ENCODE data around the gene DNAJA2.
A peak's percentile ranks its signal among the peaks of the same experiment; 100 is the strongest.
"Not testable (repeated sequence)": the region's sequence is repeated elsewhere in the genome, so short reads cannot be mapped to it uniquely, and the experiment has no call there.

The DNAJA2 gene

DNA sequence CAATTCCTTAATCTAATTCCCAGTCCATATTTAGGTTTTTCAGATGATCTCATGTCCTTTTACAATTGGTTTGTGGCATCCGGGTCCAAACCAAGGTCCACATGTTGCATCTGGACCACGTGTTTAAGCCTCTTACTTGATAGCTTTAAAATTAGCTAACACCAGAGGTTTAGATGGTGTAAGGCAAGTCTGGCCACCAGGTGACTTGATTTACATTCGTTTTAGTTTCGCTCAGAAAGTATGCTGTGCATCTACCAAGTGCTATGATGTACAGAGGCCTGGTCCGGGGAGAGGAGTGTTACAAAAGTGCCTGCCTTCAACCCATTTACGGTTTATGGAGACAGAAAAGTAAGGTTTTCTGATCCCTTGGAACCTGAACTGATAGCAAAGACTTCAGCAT, 878 bp upstream of the DNAJA2 start:
- DNase-seq, result peak in 1 of 2 experiments; percentile 46

DNA sequence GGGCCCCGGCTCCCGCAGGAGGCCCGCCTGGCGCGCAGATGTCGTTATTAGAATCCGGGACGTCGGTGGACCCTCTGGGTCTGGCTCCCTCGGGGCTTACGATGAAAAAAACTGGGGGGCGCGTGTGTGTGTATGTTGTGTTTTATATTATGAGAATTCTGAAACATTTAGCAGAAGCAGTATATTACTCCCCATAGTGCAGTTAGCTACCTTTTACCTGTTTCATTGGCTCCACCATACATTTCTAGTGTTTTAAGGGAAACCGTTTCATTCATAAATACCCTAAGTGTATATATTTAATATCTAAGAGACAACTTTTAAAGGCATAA, 486 bp upstream of the DNAJA2 start:
- no peak for DNase-seq

DNA sequence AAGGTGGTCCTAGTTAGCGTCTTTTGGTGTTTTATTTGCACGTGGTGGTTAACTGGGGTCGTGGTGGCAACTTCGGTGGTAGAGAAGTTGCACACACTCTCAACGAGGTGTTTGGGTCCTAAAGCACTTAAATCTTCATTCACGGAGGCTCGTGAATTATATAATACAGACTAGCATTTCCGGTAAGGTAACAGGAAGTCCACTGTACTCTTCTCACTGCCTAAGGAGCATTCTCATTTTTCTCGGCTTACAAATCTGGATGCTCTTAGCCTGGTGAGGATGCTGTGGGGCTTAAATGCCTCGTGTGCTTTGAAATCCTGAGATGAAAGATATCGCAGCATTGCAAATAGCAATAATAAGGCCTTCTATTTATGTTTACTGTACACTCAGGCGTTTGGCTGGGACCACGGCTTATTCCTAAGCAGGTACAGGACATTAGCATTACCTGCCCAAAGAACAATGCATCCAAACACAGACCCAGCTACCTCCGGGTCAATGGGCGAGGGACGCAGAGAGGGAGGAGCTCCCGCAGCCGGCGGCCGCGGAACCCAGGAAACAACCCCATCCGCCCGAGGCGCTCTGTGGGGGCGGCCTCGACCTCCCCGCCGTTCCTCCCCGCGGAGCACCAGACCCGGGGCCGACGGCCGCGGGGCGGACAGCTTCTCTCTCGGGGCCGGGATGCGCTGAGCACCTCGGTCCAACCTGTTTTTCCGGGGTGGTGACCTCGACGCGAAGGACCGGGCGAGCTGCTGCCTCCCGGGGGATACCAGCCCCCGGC, 856 bp downstream of the DNAJA2 start:
- peak in 1 of 2 experiments; percentile 33 for DNase-seq

DNA sequence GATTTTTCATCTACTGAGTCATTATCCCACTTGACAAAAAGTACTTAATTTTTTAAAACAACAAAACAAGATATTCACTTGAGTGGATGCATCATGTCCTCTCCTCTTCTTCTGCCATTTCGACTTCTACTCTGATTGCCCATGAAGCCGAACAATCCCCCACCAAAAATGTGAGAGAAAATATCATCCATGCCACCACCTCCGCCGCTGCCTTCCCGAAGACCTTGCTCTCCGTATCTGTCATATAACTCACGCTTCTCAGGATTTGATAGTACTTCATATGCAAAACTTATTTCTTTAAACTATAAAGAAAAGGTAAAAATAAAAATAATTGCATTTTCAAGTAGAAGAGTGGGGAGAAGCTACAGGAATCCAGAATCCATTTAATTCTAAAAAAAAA, 2.2 kb downstream of the DNAJA2 start:
- DNase-seq, result no peak

DNA sequence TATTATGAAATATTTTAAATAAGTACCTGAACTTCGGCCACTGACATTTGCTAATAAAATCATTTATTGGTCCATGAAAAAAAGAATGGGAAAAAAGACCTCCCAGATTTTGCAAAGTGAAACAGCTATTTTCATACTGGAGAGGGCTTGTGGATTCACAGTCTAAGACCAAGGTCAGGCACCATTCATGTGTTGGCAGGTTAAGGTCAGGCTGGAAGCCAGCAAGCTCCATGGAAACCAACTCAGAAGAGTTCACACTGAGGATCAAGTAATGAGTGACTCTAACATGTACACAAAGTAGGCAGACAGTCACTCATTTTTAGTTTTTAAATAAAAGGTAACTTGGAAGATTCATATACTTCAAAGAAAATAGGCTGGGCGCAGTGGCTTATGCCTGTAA, 3.4 kb downstream of the DNAJA2 start:
- no peak for DNase-seq

DNA sequence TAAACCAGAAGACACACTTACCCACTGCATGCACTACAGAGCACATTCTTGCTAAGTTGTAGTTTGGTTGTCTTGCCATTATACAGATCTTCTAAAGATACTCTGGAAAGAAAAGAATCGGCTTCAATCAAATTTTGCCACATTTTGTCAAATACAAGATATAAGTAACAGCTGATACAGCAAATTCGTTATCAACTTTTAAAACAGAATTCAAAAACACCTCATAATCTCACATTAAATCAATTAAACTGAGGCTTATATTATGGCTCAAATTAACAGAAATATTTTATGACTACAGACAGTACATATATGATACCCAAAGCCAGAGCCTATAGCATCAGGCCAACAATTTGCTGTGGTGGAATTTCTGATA, 5.4 kb downstream of the DNAJA2 start:
- DNase-seq, result no peak

DNA sequence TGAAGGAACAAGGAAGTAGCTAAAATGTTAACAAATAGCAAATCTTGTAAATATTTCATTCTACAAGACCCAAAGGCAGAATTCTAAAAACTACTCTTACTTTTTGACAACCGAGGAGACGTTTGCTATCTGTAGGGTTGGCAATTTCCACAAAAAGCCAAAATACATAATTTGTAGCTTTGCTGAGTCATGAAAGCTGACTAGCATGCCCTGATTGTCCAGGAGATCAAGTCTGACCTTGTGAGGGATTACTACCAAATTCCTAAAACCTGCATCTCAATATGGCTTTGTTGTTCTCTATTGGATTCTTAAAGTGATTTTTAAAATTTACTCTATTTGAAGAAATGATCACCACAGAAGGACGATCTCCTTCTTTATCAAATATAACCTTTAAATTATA, 10.8 kb downstream of the DNAJA2 start:
- no peak for DNase-seq

DNA sequence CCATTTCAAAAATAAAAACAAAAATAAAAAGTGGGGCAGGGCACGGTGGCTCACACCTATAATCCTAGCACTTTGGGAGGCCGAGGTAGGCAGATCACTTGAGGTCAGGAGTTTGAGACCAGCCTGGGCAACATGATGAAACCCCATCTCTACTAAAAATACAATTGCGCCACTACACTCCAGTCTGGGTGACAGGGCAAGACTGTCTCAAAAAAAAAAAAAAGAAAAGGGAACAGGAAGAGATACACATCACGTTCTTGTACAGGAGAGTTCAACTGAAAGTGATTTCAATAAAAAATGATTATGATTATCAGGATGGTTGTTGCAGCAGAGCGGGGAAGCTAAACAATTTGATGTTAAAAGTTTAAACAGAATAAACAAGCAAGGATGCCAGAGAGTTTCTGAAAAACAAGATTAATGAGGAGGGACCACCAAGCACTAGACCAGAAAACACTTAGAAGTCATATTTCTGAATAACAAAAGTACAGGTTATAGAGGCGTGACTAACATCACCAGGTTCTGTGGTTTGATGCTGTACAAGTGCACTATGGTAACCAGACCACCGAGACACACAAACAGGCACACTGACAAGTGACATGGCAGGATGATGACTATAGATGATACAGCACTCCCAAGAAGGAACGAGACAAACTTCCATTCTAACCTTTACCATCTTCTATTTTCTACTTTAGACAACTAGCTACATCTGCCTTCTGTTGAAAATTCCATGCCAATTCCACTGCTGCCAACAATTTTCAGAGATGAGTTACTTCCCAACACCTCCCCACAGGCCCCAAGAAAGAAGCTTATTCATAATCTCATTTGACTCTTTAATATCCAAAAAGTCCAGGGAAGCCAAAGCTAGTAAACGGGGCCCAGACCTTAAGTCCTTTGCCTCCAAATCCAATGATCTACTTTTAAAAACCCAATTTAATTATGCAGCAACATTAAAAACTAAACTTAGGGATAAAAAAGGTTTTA, 11.8 kb downstream of the DNAJA2 start:
- no peak for DNase-seq

DNA sequence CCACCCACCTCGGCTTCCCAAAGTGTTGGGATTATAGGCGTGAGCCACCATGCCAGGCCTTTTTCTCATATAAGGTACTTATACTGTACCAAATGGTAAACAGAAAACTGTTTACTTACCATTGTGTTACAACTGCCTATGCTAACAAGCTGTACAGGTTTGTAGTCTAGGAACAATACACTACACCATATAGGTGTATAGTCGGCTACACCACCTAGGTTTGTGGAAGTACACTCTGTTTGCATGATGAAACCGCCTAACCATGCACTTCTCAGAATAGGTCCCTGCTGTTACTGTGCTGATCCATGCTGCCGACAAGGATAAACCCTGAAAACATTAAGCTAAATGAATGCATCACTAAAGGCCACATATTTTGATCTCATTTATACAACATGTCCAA, 18.9 kb downstream of the DNAJA2 start:
- DNase-seq, result no peak

DNA sequence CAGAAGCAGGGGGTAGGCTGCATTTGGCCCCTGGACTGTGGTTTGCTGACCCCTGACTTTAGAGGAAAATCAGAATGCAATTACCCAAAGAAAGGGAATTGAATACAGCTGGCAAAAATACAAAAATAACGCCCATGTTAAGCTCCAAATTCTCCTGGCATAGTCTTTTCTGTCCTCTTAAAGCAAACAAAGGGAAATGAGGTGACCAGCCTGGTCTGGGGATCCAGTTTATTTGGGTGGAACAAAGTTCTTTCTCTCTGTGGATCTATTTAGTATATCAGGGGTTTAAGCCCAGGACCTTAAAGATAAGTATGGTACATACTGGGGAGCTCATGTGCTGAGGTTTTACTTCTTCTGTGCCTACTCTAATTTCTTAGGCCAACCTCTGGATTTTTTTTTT, 23.5 kb downstream of the DNAJA2 start:
- DNase-seq, result no peak

DNA sequence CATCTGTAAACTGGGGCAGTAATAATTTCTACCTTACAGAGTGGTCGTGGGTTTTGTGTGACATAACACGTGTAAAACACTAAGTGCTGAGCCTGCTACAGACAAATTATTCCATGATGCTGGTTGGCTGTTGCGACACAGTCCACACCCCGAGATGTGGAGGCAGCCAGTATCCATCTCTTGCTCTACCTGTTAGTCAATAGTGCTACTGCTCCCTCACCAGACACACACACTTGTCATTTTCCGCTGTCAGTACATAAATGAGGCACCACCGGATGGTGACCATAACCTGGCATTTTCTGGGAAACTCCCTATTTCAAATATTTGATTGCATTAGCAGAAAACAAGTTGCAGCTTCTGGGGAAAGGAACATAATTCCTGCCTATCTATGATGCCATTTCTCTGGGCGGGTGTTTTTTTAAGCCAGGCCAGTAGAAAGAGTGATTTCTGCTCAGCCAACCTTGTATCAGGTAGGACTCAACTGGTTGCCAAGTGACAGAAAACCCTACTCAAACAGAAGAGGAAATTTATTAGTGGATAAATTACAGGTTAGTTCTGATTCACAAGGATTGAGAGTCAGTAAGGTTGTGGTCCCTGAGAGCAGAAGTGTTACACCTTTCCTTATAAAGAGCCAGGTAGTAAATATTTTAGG, 24.1 kb downstream of the DNAJA2 start:
- no peak for DNase-seq

DNA sequence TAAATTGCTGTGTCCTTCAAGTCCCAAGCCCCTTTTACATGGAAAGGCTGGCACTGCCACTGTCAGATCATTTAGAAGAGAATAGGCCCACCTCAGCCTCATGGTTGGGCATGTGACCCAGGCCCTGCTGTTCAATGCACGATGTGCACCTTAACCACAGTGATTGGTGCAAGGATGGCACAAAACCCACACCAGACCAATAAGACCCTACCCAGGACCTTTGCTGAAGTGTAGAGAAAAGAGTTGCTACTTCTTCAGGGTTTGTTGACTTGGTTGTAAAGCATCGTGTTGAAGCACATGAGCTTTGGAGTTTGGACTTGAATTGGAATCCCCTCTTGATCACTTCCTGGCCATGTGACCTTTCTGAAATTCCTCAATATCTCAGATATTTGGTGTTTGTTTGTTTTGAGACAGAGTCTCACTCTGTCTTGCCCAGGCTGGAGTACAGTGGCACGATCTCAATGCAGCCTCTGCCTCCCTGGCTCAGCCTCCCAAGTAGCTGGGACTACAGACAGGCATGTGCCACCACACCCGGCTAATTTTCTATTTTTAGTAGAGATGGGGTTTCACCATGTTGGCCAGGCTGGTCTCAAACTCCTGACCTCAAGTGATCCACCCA, 24.8 kb downstream of the DNAJA2 start:
- no peak for DNase-seq

DNA sequence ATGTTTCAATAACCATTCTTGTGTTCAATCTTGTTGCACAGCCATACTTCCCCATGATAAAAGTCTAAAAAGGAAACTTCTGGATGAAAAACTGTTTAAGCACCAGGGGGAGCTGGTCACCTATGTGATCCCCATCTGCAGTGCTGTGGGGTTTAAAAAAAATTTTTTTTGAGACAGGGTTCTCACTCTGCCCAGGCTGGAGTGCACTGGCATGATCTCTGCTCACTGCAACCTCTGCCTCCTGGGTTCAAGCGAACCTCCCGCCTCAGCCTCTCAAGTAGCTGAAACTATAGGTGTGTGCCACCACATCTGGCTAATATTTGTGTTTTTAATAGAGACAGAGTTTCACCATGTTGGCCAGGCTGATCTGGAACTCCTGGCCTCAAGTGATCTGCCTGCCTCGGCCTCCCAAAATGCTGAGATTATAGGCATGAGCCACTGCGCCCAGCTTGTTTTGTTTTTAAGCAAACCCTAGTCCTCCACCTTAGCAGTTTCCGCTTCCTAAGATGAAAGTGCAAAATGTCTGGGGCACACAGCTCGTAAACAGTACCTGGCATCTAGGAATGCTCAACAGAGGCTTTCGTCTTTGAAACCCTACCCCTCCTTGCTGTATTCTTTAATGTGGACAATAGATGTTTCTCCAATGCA, 25.4 kb downstream of the DNAJA2 start:
- peak in 1 of 2 experiments; percentile 12 for DNase-seq

DNA sequence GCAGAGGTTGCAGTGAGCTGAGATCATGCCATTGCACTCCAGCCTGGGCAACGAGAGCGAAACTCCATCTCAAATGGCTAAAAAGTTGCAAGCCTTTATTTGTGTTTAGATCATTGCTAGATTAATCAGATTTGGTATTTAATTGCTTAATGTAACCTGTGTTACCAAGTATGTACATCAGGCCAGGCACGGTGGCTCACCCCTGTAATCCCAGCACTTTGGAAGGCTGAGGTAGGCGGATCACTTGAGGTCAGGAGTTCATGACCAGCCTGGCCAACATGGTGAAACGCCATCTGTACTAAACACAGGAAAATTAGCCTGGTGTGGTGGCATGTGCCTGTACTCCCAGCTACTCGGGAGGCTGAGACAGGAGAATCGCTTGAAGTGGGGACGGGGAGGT, 28.8 kb downstream of the DNAJA2 start:
- not testable (repeated sequence) for DNase-seq

DNA sequence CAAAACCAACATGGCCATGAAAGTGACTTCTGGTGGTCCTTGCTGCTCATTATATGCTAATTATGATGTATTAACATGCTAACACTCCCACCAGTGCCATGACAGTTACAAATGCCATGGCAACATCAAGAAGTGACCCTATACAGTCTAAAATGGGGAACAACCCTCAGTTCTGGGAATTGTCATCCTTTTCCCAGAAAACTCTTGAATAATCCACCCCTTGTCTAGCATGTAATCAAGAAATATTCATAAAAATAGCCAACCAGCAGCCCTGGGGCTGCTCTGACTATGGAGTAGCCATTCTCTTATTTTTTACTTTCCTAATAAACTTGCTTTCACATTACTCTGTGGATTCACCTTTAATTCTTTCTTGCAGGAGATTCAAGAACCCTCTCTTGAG, 35.9 kb downstream of the DNAJA2 start:
- no peak for DNase-seq

DNA sequence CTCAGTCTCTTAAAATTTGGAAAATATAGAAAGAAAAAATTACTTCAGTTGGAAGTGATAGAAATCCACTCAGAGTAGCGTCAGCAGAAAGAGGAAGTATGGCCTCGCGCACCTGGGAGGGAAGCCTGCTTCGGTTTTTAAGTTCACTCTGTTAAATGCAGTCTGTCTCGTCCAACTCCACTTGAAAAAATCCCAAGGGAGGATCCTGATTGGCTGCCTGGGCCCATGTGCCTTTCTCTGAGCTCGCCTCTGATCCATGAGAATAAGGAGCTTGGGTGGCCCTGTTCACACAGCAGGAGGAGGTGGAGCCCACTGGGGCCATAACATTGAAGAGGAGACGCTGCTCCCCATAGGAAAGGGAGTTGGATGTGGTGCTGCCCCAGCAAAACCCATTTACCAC, 40.7 kb downstream of the DNAJA2 start:
- DNase-seq, result no peak

DNA sequence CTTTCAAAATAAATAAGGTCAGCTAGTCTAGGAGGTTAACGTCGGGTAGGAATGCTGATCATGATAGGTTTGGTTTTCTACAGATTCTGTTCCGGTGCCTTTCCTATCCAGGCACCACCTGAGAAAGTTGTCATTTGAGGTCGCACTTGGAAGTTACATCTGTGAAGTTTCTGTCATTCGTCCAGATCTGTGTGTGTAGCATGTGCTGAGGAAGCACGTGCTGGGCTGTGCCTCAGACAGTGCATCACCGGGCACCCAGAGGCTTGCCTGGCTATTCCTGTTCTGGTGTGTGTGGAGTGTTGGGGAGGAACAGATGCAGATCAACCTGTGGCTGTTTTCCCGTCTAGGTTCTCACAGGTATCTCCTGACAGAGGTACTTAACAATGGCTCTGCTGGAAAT, 42.6 kb downstream of the DNAJA2 start:
- DNase-seq, result no peak

DNA sequence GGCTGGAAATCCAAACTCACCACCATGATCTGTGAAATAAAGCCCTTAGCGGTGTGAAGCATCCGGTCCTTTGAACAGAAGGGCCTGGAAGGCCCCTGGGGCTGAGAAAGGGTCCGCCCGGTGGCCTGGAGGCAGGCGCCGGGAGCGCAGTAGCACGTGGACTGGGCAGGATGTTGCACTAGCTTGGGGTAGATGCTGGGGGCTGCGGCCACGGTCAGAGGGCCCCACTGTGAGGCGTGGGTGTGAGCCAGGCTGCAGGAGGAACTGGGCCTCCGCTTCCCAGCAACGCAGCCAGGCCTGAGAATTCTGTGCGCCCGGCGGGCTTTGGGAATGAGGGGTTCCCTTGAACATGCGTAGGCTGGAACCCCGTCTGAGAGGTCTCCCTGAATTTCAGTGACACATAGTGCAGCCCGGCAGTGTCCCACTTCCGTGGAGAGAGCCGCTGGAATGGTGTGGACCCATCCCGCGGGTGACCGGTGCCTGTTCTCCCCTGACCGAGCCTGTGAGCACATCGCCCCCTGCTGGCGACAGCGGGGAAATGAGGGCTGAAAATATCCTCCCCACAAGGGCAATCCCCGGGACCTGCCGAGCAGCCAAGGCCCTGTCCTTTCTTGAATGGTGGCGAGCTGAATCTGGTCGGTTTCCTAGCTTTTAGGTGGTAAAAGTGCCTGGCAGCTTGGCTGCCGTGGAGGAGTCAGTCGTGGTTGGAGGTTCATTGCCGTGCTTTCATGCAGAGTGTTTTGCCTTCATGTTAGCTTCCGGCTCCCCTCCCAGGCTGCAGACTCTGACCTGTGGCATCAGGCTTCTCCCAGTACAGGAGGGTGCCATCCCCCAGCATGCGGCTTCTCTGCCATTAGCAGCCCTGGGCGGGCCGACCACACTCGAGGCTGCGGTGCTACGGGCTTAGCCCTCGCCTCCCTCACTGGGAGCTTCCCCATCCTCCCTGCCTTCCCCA, 43.8 kb downstream of the DNAJA2 start:
- peak; percentile 43 to 59 for DNase-seq

DNA sequence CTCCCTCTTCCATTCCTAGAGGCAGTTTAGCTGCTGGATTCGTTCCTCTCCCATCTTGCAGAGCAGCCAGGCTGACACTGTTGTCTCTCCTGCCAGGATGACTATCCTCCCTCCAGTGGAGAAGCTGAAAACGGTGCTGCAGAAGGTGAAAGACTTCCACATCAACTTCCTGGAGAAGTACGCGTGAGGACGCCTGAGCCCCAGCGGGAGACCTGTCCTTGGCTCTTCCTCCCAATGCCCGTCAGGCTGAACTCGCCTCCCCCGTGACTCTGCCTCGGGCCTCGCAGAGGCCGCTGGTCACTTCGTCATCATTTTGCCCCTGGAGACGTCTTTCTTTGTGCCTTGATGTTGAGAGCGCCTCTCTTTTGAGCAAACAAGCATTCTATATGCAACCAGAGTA, 44.7 kb downstream of the DNAJA2 start:
- no peak for DNase-seq

DNA sequence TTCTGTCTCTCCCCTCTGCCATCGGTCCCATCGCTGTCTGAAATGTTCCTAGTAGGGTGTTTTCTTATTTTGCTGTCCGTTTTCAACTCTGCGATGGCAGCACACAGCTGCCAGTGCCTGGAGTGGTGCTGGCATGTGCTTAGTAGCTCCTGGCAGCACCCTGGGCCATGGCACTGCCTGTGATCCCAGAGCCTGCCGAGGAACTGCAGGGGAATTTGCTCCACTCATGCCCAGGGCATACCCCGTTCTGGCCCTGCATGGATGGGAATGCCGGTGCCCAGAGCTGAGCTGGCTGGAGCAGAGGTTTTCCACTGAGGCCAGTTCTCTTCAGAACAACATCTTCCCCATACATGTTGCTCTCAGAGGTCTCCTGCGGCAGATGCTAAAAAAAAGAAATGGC, 46.2 kb downstream of the DNAJA2 start:
- DNase-seq, result no peak

DNA sequence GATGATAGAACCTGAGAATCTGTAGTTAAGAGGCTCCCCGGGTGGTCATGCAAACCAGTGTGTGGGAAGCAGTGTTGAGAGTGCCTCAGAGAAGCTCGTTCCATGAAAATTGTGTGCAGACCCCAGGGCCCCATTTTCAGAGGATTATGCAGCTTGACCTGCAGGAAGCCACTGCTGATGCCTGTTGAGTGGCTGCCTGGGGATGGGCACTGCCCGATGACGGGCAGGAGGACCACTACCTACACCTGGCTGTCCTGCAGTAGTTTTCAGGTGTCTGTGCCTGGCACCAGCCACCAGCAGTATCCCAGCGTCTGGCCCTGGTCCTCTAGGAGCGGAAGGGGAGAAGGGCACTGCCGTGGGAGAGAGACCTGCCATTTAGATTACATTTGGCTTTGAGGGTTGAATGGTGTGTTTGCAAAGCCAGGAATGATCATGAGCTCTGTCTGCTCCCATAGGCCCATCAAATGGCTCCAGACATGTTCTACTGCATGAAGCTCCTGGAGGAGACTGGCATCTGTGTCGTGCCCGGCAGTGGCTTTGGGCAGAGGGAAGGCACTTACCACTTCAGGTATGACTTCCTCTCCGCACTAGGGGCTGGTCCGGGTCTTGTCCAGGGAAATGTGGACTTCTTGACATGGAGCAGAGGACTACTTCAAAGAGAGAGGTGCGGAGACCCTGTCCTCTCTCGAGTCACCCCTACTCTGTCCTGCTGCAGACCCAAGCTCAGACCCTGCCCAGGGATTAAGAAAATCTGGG, 46.8 kb downstream of the DNAJA2 start:
- no peak for DNase-seq

All from SHP77 (cell line).